HG03342 (cell line): ENCODE measurements around the gene CEP57L1.
"Not testable (repeated sequence)": the region's sequence is repeated elsewhere in the genome, so short reads cannot be mapped to it uniquely, and the experiment has no call there.

ENCODE experiments used
- ATAC-seq: cut with Tn5 transposase; IDR thresholded peaks from one replicate; pipeline ENCODE4 v1.9.1; 2021; ENCODE audit warnings: mild to moderate bottlenecking, moderate library complexity; ENCODE audit not compliant: unreplicated experiment

The CEP57L1 gene

DNA sequence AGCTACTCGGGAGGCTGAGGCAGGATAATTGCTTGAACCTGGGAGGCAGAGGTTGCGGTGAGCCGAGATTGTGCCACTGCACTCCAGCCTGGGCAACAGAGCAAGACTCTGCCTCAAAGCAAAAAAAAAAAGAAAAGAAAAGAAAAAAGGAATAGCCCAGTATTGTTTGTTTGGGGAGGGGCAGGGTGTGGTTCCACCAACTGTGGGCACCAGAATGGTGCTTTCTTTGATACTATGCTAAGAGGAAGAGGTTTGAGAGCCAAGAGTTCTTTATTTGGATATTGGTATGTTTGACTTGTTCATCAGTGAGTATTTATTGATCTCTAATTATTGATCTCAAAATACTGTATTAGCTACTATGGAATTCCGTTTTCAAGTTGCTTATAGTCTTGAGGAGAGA lies 72.3 kb downstream of the CEP57L1 start:
- no peak for ATAC-seq

DNA sequence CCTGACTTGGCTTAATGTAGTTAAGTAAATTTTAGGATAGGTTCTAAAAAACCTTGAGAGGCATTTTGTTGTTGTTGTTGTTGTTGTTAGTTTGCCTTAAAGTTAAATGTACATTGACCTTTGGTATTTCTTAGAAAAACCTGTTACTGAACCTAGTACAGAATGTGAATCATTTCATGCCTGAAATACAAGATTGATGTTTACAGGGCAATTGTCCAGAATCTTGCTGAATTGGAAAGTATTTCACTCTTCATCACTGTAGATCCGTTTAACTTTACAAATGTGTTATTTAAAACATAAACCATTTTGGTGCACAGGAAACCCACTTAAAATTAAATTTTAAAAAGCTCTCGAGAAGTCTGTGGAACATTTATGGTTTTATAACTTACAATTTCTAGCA lies 75.0 kb downstream of the CEP57L1 start:
- no peak for ATAC-seq

GRCh38 chr6:109172101-109172746 lies 76.9 kb downstream of the CEP57L1 start:
- ATAC-seq: no peak

DNA sequence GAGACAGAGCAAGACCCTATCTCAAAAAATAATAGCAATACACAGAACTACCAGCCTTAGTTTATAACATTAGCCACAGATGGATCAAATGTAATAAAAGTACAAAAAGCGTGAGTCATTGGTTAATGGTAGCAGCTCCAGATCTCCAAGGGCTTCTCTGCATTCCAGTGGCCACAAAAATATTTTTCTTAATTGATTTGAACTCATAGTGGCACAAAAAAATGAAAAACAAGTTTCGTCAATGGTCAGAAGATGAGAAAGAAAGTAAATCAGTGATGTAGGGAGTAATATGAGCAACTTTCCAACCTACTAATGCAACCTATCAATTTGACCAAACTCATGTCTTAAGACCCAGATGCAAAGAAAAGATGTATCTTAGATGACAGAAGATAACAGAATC lies 79.6 kb downstream of the CEP57L1 start:
- ATAC-seq: no peak

DNA sequence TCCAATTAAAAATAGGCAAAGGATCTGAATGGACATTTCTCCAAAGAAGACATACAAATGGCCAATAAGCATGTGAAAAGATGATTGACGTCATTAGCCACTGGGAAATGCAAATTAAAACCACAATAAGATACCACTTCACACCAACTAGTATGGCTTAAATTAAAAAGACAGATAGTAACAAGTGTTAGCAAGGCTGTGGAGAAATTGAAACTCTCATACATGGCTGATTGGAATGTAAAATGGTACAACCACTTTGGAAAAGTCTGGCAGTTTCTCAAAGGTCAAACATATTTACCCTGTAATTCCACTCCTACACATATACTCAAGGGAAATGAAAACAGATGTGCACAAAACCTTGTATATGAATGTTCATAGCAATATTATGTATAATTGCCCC lies 83.6 kb downstream of the CEP57L1 start:
- ATAC-seq: no peak

GRCh38 chr6:109179507-109179906 lies 84.2 kb downstream of the CEP57L1 start:
- ATAC-seq: no peak

DNA sequence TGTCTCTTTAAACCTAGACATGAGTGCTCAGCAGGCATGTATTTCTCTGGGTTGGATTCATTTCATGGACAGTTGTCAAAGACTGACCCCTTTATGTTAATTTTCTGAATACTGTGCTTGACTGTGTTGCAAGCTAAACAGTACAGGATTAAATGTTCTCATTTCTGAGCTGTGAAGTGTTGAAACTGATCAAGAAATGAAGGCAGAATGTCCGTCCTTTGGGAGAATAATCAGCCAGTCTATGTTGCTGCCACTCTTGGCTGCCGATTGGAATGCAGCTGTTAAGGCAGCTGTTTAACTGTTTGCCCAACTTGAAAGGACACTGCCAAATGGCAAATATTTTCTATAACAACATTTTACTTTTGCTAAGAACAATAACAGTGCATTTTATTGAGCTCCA lies 87.3 kb downstream of the CEP57L1 start:
- no peak for ATAC-seq

GRCh38 chr6:109183109-109183650 lies 87.9 kb downstream of the CEP57L1 start:
- ATAC-seq: no peak

DNA sequence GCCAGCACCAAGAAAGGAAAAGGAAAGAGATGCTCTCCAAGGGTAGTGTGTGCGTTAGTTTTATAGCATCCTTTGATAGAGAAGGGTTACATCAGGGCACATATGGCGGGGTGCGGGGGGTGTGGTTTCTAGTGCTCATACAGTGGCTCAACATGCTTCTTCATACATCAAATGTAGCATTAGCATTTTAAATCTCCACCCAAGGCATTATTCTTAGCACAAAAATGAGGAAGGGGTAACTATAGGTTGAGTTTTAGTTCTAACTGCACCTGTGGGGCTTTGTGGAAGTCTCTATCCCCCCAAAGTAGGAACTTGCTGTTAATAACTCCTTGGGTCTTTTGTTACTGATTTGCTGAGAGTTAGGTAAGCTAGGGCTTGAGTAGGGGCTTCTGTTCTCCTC lies 89.3 kb downstream of the CEP57L1 start:
- no peak for ATAC-seq

DNA sequence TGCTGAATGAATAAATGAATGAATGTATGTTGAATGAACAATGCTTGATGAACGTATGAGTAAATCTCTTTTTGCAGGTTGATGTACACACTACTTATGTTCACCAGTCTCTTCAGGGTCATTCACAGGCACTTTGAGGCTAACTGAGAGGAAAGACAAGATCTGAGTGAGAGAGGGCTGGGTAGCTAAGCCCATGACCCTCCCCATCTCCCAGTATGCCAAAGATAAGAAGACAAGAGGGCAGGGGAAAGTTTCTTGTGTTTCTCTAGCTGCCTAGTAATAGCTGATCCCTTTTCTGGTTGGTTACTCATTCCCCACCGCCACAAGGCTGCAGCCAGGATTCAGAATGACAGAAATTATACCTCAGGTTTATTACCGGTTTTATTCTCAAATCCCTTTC lies 90.7 kb downstream of the CEP57L1 start:
- ATAC-seq: no peak

DNA sequence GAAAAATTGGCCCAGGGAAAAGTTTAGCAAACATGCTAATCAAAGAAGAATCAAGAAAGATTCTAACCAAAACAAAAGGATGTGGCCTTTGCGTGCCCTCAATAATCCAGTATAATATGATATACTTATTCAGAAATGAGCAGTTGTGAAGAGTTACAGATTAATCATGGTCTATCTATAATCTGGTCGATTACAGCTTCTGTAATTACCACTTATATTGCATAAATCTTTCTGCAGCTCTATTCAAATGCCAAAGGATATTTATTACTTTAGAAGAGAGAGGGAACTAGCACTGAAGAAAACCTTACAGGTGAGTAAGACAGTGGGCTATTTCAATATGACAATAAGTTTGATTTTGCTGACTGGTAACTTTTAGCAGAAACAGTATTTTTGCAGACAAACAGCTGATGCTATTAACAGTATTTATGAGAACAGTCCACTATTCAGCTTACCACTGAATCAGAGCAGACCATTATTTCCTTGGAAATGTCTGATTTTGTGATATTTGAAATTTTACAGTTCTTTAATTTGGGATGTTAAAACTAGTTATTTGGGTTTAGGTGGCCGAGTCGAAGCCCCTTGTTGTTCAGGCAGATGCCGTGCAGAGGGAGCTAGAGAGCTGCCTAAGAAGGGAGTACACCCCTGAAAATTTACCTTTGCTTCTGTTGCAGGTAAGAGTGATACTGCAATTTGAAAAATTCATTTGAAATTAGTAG lies 92.2 kb downstream of the CEP57L1 start:
- no peak for ATAC-seq

- no peak for ATAC-seq
Observed at GRCh38 chr6:109188115-109188411, 92.8 kb downstream of the CEP57L1 start.

DNA sequence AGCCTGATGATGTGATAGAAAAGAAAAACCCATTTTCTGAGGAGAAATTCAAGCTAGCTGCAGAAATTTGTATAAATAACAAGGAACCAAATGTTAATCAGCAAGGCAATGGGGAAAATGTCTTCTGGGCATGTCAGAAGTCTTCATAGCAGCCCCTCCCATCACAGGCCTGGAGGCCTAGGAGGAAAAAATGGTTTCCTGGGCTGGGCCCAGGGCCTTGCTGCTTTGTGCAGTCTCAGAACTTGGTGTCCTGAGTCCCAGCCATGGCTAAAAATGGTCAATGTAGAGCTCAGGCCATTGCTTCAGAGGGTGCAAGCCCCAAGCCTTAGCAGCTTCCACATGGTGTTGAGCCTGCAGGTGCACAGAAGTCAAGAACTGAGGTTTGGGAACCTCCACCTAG lies 96.1 kb downstream of the CEP57L1 start:
- not testable (repeated sequence) for ATAC-seq

DNA sequence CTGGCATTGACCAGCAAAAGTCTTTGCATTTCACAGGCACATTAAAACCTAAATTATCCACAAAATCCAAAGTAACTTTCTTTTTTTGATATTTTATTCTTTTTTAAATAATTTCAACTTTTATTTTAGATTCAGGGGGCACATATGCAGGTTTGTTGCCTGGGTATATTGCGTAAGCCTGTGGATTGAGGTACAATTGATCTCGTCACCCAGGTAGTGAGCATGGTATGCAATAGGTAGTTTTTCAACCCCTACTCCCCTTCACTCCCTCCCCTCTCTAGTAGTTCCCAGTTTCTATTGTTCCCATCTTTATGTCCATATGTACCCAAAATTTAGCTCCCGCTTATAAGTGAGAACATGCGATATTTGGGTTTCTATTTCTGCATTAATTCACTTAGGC lies 97.6 kb downstream of the CEP57L1 start:
- no peak for ATAC-seq

DNA sequence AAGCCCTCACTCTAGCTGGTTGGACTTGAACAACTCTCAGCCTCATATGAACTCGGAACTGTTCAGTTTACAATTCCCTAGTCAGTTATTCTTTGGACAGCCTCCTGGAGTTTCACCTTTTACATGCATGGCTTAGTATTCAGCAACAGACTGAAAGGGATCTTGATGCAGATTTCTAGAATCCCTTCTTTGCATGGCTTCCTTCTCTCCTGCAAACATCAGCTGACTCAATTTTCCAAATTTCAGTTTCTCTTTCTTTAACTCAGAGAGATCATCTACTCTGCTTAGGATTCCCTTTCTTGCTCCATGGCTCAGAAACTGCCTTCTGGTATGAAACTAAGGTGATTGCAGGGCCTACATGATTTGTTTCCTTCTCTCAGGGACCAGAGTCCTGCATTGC lies 99.6 kb downstream of the CEP57L1 start:
- ATAC-seq: no peak

- ATAC-seq: no peak
Observed at GRCh38 chr6:109197061-109197460, 101.8 kb downstream of the CEP57L1 start.

- no peak for ATAC-seq
Observed at GRCh38 chr6:109202409-109203264, 107.3 kb downstream of the CEP57L1 start.

- ATAC-seq: no peak
Observed at GRCh38 chr6:109204511-109204910, 109.2 kb downstream of the CEP57L1 start.

DNA sequence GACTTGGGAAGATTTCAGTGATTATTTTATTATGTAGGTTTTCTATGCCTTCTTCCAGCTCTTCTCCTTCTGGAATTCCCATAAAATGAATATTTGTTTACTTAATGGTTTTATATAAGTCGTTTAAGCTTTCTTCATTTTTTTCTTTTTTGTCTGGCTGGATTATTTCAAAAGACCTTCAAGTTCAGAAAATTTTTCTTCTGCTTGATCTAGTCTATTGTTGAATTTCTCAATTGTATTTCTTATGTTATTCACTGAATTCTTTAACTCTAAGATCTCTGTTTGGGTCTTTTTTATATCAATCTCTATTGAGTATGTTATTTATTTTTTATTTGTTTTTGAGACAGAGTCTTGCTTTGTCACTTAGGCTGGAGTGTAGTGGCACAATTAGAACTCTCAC lies 117.4 kb downstream of the CEP57L1 start:
- ATAC-seq: no peak
